Activated T-cell treated with anti-CD3 and anti-CD28 coated beads, Interleukin-2, amount 50 U/mL, for 48 hours (primary cell): Measurements from ENCODE around the gene SLC9A8.
"Not testable (repeated sequence)": the region's sequence is repeated elsewhere in the genome, so short reads cannot be mapped to it uniquely, and the experiment has no call there.

Experiments
- DNase-seq, 2 experiments: peaks; one replicate each; pipeline ENCODE4 v3.0.0-alpha.2; 2020

The SLC9A8 gene

GRCh38 chr20:49880724-49881445 lies 68.3 kb downstream of the SLC9A8 start:
- DNase-seq, result no peak

GRCh38 chr20:49882171-49882970 lies 69.7 kb downstream of the SLC9A8 start:
- DNase-seq, result no peak

- no peak for DNase-seq
These were observed 70.7 kb downstream of the SLC9A8 start for GRCh38 chr20:49883246-49883802.

GRCh38 chr20:49885558-49886332 lies 73.1 kb downstream of the SLC9A8 start:
- DNase-seq, result no peak

GRCh38 chr20:49886571-49887213 lies 74.1 kb downstream of the SLC9A8 start:
- no peak for DNase-seq

- no peak for DNase-seq
These were observed 74.9 kb downstream of the SLC9A8 start for GRCh38 chr20:49887251-49888211.

- peak; percentile 74 to 77 for DNase-seq
These were observed 75.8 kb downstream of the SLC9A8 start for GRCh38 chr20:49888212-49889000.

GRCh38 chr20:49889001-49889934 lies 76.6 kb downstream of the SLC9A8 start:
- no peak for DNase-seq

- no peak for DNase-seq
These were observed 77.3 kb downstream of the SLC9A8 start for GRCh38 chr20:49889935-49890333.

- DNase-seq, result no peak
These were observed 78.1 kb downstream of the SLC9A8 start for GRCh38 chr20:49890471-49891361.

- DNase-seq, result no peak
These were observed 79.0 kb downstream of the SLC9A8 start for GRCh38 chr20:49891476-49892110.

GRCh38 chr20:49892260-49892659 lies 79.6 kb downstream of the SLC9A8 start:
- DNase-seq, result no peak

GRCh38 chr20:49892817-49893216 lies 80.2 kb downstream of the SLC9A8 start:
- DNase-seq, result peak in 1 of 2 experiments; percentile 24

GRCh38 chr20:49893242-49894072 lies 80.8 kb downstream of the SLC9A8 start:
- peak; percentile 69 to 73 for DNase-seq

GRCh38 chr20:49894073-49894470 lies 81.4 kb downstream of the SLC9A8 start:
- DNase-seq, result peak; percentile 52 to 56

- not testable (repeated sequence) for DNase-seq
These were observed 83.0 kb downstream of the SLC9A8 start for GRCh38 chr20:49895474-49896093.
